ENCODE measurements around the gene WDR45B.

Gene WDR45B

DNA sequence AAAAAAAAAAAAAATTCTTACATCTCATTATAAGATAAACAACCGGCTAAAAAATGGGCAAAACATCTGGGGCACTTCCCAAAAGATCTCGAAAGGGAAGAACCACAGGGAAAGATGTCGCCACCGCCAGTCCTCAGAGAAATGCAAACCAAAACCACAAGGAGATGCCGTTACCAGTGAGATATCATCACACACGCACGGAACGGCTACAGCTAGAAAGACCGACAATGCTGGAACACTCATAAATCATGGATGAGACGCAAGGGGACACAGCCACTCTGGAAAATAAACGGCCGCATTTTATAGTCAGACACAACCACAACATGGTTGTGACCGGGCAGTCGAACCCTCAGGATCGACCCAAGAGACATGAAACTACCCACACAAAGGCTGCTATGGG is 24.5 kb downstream of the WDR45B start:
- H3K27ac ChIP-seq, result no peak overlapping the region
- TF ChIP-seq ZFX (IDR thresholded peaks at IDR 0.05; ENCODE audit: borderline replicate concordance) (no peak), CTCF (IDR thresholded peaks at IDR 0.05) (no peak)

GRCh38 chr17:82619641-82620040 is 28.6 kb downstream of the WDR45B start:
- TF ChIP-seq ZFX (IDR thresholded peaks at IDR 0.05; ENCODE audit: borderline replicate concordance), result no peak
- no peak for TF ChIP-seq CTCF (IDR thresholded peaks at IDR 0.05)
- H3K27ac ChIP-seq, result no peak overlapping the region

GRCh38 chr17:82619211-82619610 is 29.0 kb downstream of the WDR45B start:
- H3K27ac ChIP-seq, result no peak overlapping the region
- no peak for TF ChIP-seq ZFX (IDR thresholded peaks at IDR 0.05; ENCODE audit: borderline replicate concordance)
- no peak for TF ChIP-seq CTCF (IDR thresholded peaks at IDR 0.05)

GRCh38 chr17:82616021-82616711 is 32.1 kb downstream of the WDR45B start:
- TF ChIP-seq CTCF (IDR thresholded peaks at IDR 0.05) (no peak), ZFX (IDR thresholded peaks at IDR 0.05; ENCODE audit: borderline replicate concordance) (no peak)
- no peak overlapping the region for H3K27ac ChIP-seq

- H3K27ac ChIP-seq, result no peak overlapping the region
- TF ChIP-seq CTCF (IDR thresholded peaks at IDR 0.05) (peak; percentile 35), ZFX (IDR thresholded peaks at IDR 0.05; ENCODE audit: borderline replicate concordance) (no peak)
Measured at GRCh38 chr17:82615084-82616020, 32.9 kb downstream of the WDR45B start.

GRCh38 chr17:82614095-82614631 is 34.1 kb downstream of the WDR45B start:
- TF ChIP-seq CTCF (IDR thresholded peaks at IDR 0.05) (no peak), ZFX (IDR thresholded peaks at IDR 0.05; ENCODE audit: borderline replicate concordance) (no peak)
- H3K27ac ChIP-seq, result no peak overlapping the region
